Right ventricle myocardium superior (tissue), 1 donor: ENCODE results near the gene DGCR6L. TPM values are rescaled to one million over a fixed set of nuclear protein-coding genes. Genes with fewer than 3 reads are reported as not detected.
"Not testable (repeated sequence)": the region's sequence is repeated elsewhere in the genome, so short reads cannot be mapped to it uniquely, and the experiment has no call there.

Experiments
- ATAC-seq: fragments of 200-7000 bp; cut with Tn5 transposase; one replicate; pipeline ENCODE4 v1.9.1; 2020; ENCODE audit warnings: mild to moderate bottlenecking; ENCODE audit not compliant: poor library complexity
- DNase-seq: peaks from one replicate; pipeline ENCODE4 v3.0.0-alpha.2; 2020
- intact Hi-C: fragments of 100-400 bp; cut with DNase I; formaldehyde crosslinking; loops from one replicate; pipeline ENCODE4 v1.11.2; 2022
- total RNA-seq: library from RNA; stranded (reverse); fragmentation: NEBNext Ultra II Directional; extraction: Animal tissue kit (Norgen Biotek cat#: 25700); gene quantifications from one replicate; pipeline ENCODE4 v1.2.1, GENCODE V29; 2021
- donor health status: DM: no; HTN: yes; CAD: no; lungs with severe emphysema.

DGCR6L gene
- total RNA-seq, 1 donor from 2014 or later, result 45.1 TPM

DNA sequence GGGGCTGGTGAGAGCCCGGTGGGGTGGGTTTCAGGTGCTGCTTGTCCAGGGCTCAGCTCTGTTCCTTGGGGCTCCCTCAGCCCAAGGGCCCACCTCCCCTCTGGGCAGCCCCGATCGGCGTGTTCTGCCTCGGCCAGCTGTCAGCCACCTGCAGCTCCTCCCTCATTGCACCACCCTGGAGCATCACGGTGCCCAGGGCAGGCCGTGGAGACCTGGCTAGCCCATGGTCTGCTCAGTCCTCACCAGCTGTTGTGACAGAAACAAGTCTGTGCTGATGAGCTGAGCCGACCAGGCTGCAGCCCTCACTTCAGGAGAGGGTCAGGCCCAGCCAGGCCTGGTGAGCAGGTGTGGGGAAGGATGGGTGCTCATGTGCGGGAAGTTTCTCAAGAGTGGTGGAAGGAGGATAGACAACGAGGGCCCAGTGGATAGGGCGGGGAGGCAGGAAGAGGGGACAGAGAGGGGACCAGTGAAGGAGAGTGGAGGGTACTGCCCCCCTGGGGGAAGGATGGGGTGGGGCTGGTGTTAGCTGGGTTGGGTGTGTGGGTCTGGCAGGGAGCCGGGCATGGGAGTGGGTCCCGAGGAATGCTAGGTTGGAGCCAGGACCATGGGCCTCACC is 35.3 kb downstream of the DGCR6L start:
- no peak for ATAC-seq
- intact Hi-C loops, result loop anchor here (1.0 kb wide), 1 partner anchor 127 kb away; no protein-coding TSS in a partner anchor
- no peak for DNase-seq

DNA sequence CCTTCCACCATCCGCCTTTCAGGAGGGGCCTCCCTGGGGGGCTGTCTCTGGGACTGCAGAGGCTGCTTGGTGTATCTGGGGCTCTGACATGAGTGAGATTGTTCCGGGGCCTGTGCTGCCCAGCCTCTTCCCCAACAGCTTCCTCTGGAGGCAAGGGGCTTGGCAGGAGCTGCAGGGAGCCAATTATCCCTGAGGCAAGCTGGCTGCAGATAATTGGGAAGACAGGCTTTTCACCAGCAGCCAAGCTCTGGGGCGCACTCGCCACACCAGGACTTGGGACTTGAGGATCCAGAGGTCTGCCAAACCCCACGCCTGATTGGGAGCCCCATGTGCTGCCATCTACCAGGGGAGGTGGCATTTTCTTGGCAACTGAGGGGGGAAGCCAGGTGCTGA is 36.2 kb downstream of the DGCR6L start:
- no peak for ATAC-seq
- no peak for DNase-seq
- intact Hi-C loops, result no loop called here

DNA sequence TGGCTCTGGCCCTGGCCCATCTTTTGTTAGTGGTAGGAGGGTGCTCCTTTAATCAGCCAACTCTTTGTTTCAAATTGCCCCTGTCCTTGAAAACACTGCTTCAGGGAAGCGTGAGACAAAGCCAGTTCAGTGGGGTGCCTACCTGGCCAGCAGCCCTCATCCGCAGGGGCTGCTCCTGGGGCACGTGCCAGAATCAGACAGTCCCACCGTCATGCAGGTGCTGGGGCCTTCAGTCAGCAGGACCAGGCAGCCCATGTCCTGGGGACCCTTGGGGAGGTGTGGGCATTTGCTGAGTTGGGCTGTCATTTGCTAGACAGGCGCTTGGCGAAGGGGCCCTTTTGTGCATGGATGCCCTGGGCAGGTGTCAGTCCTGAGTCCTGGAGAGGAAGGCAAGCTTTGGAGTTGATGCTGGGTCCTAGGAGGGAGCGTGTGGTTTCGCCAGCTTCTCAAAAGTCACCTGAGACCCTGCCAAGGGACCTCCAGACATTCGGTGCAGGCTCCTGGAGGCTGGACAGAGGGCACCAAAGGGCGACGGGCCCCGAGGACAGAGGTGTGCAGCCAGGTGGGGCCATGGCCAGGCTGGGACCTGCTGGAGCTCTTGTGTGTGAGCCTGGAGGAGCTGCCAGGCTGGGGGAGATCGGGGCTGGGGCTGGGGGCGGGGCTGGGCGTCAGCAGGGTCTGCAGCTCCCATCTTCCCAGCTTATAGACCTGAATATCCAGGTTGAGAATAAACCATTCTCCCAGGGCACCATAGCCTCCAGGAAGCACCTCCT is 36.8 kb downstream of the DGCR6L start:
- intact Hi-C loops, result no loop called here
- ATAC-seq (no peak), DNase-seq (no peak)

DNA sequence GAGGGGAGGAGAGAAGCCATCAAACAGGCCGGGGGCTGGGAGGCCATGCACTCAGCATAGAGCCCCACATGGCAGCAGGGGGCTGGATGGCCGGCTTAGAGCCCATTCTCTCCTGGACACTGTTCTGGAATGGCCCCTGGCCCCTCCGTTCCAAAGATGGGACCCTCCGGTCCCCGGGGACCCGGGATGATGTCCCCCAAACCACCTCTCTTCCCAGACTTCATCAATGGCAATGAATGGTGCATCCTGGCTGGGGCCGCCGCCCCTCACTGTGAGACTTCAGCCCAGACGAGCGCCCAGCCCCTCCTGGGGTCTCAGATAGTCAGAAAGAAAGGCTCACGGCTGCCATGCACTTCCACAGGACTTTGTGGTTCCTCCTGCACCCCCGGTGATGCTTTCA is 38.0 kb downstream of the DGCR6L start:
- no peak for DNase-seq
- no peak for ATAC-seq
- intact Hi-C loops, result no loop called here

DNA sequence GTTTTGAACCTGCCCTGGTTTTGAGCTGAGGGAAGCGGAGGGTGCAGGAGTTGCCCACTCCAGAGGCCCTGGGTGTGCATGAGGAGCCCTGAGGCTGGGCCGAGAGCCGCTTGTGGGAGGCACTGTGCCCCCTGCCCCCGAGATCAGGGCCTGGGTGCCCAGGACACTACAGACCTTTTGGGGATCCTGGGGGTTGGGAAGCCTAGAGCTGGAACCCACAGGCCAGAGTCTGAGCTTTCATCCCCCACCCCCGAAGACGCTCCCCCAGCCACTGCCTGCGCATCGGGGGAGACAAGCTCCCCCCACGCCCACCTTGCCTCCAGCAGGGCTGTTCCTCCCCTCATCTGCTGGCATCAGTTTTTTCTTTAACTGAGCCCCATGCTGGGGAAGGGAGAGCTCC is 38.4 kb downstream of the DGCR6L start:
- ATAC-seq, DNase-seq, intact Hi-C loops: not testable (repeated sequence)

DNA sequence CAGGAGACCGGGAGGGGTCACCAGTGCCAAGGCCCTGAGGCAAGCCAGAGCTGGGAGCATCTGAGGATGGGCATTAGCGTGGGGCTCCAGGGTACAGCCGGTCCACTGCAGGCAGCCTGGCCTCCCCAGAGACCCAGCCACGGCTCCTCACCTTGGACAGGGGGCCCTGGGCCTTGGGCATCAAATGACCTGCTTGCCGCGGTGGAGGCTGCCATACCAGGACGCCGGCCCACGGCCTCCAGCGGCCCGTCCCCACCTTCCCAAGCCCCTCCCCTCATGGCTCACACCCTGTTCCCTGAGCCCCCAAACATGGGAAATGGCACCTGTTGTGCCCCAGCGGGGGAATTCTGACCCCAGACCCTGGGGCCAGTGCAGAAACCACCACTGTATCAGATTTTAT is 39.0 kb downstream of the DGCR6L start:
- intact Hi-C loops, result no loop called here
- no peak for DNase-seq
- no peak for ATAC-seq

DNA sequence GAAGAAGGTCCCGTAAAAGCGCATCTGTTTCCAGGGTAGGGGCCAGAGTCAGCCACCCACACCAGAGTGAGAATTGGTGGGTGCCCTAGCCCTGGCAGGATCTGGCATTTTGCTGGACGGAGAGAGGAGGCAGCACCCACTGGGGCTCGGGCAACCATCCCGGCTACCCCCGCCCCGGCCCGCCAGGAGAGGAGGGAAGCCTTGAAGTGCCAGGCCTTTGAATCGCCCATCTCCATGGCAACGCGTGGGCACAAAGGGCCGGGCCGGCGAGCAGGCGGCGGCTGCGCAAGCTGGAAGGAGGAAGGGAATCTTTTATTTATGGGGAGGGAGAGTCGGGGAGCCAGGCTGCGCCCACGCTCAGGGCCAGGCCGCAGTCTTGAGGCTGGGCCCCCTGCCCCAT is 39.7 kb downstream of the DGCR6L start:
- DNase-seq, intact Hi-C loops, ATAC-seq: not testable (repeated sequence)

DNA sequence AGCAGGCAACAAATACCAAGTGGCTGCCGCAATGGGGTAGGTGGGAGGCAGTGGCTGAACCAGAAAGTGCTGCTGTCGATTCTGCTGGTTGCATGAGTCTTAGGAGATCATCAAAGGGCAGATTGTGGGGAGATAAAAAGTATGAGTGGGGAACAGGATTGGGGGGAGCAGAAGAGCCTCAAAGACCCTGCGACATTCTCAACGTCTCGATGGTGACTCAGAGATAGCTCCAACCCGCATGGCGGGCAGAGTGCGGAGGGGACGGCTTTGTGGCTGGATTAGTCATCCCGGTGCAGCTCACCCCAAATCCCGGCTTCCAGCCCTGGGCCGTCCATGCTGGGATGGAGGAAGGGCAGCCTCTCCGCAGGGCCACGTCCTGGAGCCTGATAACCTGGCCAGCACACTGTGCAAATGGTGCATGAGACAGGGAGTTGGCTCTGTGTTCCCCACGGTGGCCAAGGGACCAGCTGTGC is 40.2 kb downstream of the DGCR6L start:
- no peak for DNase-seq
- intact Hi-C loops, result no loop called here
- no peak for ATAC-seq

DNA sequence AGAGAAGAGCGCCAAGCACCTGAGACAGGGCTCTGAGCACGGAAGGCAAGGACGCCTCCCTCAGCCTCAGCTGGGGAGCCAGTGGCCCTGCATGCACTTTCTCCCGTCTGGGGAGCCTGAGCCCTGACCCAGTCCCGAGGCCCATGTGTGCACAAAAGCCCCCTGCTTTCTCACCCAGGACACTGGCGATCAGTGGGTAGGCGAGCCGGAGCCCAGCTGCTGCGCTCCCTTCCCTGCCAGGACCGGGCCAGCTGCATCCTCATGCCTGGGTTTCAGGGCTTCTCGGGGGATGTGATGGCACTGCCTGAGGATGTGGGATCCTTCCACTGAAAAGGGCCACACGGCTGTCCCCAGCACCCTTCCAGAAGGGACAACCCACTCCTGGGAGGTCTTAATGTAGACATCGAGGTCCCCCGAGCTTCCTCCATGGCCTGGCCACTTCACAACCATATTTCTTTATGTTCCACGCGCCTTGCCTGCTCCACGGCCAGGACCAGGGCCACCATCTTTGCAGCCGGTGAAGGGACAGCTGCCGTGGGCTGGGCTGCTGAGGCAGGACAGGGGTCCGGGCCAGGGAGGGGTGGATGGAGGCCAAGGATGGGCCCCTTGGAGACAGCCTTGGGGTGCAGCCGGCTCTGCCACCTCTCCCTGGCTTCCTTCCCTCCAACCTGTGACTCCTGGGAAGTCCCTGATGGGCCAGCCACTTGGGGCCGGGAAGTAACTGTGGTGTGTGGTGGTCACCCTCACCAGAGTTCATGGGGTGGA is 41.0 kb downstream of the DGCR6L start:
- DNase-seq, intact Hi-C loops, ATAC-seq: not testable (repeated sequence)

DNA sequence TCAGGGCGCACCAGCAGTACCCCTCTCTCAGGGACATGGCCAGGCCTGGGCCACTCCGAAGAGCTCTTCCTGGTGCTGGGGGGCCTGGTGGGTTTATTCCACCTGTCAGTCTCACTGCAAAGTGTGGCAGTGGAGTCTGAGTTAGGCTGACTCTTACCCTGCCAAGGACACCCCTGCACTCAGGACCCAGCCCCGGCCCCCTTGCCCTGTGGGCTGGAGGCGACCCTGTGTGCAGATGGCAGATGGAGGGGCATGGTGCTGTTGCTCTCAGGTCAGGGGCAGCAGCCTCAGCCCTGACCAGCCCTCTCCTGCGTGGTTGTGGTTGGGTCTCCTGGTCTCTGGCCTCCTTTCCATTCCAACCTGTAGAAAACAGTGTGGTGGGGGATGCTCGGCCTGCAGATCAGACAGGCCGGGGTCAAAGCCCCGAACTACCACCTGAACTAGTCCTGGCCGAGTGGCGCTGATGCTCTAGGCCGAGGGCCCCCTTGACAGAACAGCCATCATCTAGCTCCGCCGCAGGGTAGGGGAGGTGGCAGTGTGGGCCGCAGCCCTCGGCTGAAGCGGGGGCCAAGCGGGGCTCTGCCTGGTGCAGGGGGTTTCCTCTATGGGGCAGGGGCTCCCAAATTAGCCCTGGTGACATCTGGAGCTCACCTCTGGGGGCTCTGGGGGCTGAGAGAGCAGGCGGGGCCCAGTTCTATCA is 41.8 kb downstream of the DGCR6L start:
- intact Hi-C loops, ATAC-seq, DNase-seq: not testable (repeated sequence)

DNA sequence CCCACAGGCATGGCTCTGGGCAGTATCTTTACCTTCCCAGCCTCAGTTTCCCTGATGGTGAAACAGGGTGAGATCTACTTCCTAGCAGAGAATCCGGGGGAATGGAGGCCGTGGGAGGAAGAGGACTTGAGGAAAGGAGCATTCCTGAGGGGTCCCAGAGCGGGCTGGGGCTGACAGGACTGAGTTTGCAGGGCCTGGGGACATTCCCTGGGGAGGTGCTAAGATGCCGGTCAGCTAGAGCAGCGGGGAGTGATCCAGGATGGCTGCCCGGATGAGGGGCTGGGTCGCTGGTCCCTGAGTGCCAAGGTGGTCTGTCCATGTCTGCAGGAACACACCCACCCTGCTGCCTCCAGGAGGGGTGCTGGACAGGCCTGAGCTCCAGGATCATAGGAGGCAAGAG is 43.4 kb downstream of the DGCR6L start:
- DNase-seq (no peak), ATAC-seq (no peak)
- intact Hi-C loops, result no loop called here

DNA sequence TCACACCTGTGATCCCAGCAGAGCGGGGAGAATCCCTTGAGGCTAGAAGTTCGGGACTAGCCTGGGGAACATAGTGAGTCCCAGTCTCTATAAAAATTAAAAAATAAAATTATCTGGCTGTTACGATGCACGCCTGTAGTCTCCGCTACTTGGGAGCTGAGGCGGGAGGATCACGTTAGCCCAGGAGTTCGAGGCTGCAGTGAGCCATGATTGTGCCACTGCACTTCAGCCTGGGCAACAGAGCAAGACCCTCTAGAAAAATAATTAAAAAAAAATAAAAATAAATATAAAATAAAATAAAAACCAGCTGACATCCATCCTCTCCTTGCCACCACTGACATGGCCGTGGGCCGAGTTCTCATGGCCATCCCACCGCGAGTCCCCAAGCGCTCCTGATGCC is 44.0 kb downstream of the DGCR6L start:
- DNase-seq, result no peak
- no peak for ATAC-seq
- intact Hi-C loops, result no loop called here

DNA sequence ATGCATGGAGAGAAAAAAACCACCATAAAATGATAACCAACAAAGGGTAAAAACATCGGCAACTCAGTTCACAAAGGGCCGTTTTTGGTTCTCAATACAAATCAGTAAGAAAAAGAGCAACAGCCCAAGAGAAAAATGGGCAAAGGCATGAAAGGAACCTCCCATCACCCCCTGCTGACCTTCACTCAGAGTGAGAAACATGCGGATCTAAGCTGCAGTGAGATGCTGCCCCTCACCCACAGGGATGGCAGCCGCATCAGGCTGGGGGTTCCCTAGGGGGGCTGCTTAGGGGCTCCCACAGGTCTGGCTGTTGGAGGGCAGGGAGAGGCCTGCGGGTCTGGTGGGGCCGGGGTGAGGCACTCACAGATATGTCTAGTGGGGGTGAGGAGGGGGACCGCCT is 44.5 kb downstream of the DGCR6L start:
- DNase-seq, intact Hi-C loops, ATAC-seq: not testable (repeated sequence)

DNA sequence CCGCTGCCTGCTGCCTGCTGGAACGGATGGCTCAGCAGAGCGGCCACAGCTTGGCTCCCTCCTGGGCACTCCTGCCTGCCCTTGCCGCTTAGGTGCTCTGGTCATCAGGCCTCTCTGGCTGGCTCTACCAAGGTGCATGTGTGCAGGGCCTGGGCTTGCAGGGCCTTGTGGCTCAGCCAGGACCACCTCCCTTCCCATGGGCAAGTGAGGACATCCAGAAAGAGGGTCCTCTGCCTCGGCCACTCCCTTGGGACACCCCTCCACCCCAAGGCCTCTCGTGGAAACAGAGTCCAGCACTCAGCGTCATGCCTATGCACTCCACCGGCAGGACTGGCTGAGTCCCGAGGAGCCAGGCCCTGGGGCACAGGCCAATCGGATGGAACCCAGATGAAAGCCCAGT is 45.5 kb downstream of the DGCR6L start:
- DNase-seq, intact Hi-C loops, ATAC-seq: not testable (repeated sequence)

DNA sequence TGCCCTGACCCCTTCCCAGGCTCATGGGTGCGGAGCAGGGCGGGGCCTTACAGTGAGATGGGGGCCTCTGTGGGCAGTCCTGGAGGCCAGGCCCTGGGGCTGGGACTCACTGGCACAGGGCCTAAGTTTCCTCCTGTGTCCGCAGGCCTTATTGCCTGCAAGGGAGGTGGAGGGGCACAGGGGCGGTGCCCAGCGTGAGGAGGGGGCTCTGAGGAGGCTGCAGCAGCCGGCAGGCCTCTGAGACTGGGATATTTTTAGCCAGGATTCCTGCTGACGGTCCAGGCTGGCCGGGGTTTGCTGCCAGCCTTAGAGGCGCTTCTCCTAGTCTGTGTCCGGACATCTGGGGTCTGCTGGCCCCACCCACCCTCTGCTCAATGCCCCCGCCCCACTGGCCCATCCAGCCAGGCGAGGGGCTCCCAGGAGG is 46.1 kb downstream of the DGCR6L start:
- no peak for ATAC-seq
- intact Hi-C loops, result no loop called here
- no peak for DNase-seq

DNA sequence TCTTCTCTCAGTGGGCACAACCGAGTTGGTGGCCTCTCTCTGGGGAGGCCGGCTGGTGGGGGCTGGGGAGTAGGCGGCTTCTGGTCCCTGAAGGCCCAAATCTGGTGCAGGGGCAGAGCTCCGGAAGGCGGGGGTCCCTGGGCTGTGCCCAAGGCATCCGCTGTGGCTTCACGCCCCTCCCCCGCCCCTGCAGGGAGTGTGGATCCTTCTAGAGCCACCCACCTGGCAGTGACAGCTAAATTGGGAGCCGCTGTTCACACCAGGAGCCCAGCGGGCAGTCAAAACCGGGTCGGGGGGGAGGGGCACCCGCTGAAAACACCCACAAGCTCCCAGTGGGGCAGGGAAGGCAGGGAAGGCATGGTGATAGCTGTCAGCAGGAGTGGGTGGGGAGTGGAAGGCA is 47.2 kb downstream of the DGCR6L start:
- intact Hi-C loops, result no loop called here
- DNase-seq, result no peak
- no peak for ATAC-seq

DNA sequence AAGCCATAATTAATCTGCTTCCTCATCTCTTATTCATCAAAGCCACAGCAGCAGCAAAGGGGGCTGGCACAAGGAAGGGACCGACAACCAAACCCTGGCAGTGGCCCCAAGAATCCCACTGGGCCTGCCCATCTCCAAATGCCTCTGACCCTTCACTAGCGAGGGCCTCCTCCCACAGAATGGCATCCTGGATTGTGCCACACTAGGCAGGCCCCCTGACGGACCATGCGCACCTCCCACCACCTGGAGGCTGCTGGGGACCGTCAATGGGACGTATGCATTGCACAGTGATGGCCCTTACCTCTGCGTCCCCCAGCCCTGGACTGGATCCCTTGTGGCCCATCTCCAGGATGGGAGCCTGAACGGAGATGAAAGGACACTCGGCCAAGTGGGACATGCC is 47.7 kb downstream of the DGCR6L start:
- no peak for DNase-seq
- intact Hi-C loops, result no loop called here
- no peak for ATAC-seq

DNA sequence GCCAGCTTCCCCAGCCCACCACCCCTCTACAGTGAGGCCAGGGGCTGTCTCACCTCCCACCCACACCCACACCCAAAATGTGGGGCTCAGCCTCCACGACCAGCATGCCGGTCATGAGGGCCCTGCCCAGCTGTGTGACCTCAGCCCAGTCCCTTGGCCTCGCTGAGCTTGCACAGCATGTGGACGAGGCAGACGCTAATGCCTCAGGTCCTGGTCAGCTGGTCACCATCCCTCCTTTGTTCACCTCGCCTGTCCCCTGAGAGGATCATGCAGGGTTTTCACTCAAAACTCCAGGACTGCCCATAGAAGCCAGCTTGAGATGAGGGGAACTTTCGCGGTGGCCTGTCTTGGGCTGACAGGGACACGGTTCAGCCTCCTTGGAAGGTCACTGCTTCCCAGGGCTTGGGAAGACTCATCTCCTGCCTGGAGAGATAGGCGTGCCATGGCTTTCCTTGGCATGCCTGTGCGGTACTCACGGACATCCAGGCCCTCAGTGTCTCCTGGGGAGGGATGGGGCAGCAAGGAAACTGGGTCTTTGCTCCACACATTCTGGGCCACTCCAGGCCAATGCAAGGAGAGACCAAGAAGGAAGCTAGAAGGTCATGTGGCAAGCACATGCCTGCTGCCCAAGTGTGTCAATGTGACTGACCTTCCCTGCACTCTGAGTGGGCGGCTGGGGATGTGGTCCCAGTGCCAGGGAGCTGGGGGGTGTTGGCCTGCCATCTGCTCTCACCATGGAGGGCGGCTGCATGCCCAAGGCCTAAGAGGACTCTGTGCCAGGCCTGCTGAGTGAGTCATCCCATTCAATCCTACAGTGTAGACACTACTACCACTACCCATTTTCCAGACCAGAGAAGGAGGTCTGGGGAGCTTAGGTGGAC is 48.5 kb downstream of the DGCR6L start:
- DNase-seq (no peak), ATAC-seq (no peak)
- intact Hi-C loops, result no loop called here
